ENCODE data around the gene APOD. TPM values are rescaled to one million over a fixed set of nuclear protein-coding genes. Genes with fewer than 3 reads are reported as not detected.

Gene APOD
- total and polyA plus RNA-seq, 8 donors = 33.0 to 941 (median 188) TPM

DNA sequence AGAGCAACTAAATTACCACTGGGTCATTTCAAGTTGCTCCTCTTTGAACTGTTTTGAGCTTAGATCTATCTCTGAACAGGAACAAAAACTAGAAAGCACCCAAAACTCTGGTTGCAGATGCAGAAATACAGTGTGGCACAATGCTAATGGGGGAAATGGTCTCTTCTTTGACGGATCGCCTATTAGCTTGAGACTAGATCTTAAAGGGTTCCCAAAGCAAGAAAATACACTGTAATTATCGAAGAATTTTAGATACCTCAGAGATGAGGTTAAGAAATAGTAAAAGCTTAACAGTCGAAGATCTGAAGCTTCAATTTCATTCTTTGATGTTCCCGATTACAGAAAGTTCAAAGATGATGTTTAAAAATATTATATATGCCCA, 41.4 kb downstream of the APOD start:
- peak overlapping the region in 4 of 5 donors; percentile 95 to 97 (median 96) for H3K27ac ChIP-seq
- peaks cover 15 to 79% (median 56%) of the 10 kb centered on the region in 4 donors for H3K4me1 ChIP-seq
- intact Hi-C loops (cut with DNase I; ENCODE audit: low total_unique reads) = no loop called here
- H3K36me3 ChIP-seq = no peaks in the 10 kb centered on the region
- 0 to 1% (median 0%) methylated on average over 5 of the region's 5 CpGs for WGBS, 5 donors
- H3K27me3 ChIP-seq = no peaks in the 10 kb centered on the region
- H3K4me3 ChIP-seq = peak overlapping the region; percentile 68 to 95 (median 91)
- no peak for TF ChIP-seq EP300 (IDR thresholded peaks at IDR 0.05)
- TF ChIP-seq POLR2AphosphoS5 (IDR thresholded peaks at IDR 0.05) = no peak
- TF ChIP-seq, protein P1, sequence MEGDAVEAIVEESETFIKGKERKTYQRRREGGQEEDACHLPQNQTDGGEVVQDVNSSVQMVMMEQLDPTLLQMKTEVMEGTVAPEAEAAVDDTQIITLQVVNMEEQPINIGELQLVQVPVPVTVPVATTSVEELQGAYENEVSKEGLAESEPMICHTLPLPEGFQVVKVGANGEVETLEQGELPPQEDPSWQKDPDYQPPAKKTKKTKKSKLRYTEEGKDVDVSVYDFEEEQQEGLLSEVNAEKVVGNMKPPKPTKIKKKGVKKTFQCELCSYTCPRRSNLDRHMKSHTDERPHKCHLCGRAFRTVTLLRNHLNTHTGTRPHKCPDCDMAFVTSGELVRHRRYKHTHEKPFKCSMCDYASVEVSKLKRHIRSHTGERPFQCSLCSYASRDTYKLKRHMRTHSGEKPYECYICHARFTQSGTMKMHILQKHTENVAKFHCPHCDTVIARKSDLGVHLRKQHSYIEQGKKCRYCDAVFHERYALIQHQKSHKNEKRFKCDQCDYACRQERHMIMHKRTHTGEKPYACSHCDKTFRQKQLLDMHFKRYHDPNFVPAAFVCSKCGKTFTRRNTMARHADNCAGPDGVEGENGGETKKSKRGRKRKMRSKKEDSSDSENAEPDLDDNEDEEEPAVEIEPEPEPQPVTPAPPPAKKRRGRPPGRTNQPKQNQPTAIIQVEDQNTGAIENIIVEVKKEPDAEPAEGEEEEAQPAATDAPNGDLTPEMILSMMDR (IDR thresholded peaks at IDR 0.05) = no peak
- DNase-seq = peak in 1 of 2 donors; percentile 48
- H3K9me3 ChIP-seq = no peaks in the 10 kb centered on the region

DNA sequence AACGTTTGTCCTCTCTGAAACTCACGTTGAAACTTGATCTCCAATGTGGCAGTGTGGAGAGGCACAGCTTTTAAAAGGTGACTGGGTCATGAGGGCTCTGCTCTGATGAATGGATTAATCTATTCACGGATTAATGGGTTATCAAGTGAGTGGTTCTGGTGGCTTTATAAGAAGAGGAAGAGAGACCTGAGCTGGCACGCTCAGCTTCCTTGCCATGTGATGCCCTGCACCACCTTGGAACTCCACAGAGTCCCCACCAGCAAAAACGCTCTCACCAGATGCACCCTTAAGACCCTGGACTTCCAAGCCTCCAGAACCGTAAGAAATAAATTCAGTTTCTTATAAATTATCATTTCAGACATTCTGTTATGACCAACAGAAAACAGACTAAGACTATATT, 43.2 kb downstream of the APOD start:
- intact Hi-C loops (cut with DNase I; ENCODE audit: low total_unique reads) = no loop called here
- TF ChIP-seq EP300 (IDR thresholded peaks at IDR 0.05) (no peak), POLR2AphosphoS5 (IDR thresholded peaks at IDR 0.05) (no peak), POLR2A (IDR thresholded peaks at IDR 0.05) (no peak)
- TF ChIP-seq, protein P1 (IDR thresholded peaks at IDR 0.05) = no peak
- H3K27ac ChIP-seq = no peak overlapping the region
- DNase-seq = no peak
- H3K36me3 ChIP-seq = no peaks in the 10 kb centered on the region
- H3K9me3 ChIP-seq = no peaks in the 10 kb centered on the region
- H3K4me3 ChIP-seq = peak overlapping the region in 2 of 4 donors; percentile 68 to 90
- no peaks in the 10 kb centered on the region for H3K27me3 ChIP-seq
- peaks cover 6 to 64% (median 46%) of the 10 kb centered on the region in 4 donors for H3K4me1 ChIP-seq
- WGBS, 5 donors = 30 to 48% (median 41%) methylated on average over 6 of the region's 6 CpGs

DNA sequence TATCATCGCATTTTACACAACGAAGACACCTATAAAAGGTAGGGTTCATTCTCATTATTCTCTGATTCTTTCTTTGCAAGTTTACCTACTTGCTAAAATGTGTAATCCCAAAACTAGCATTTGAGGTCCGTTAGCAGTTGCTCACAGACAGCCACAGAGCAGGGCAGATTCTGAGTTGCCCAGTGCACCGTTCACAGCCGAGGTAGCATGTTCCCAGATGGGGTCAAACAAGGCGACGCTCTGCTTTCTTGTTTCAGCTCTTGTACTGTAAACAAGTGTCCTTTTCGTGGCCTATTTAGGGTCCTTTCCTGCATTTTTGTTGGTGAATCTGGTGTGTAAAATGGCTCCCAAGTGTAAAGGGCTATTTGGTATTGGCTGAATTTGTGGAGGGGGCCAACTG, 43.7 kb downstream of the APOD start:
- intact Hi-C loops (cut with DNase I; ENCODE audit: low total_unique reads) = no loop called here
- TF ChIP-seq POLR2AphosphoS5 (IDR thresholded peaks at IDR 0.05) (no peak), POLR2A (IDR thresholded peaks at IDR 0.05) (no peak), EP300 (IDR thresholded peaks at IDR 0.05) (no peak)
- TF ChIP-seq, protein P1 (IDR thresholded peaks at IDR 0.05) = no peak
- peaks cover 6 to 63% (median 46%) of the 10 kb centered on the region in 4 donors for H3K4me1 ChIP-seq
- 67 to 76% (median 74%) methylated on average over 8 of the region's 8 CpGs for WGBS, 5 donors
- peak overlapping the region in 1 of 4 donors; percentile 90 for H3K4me3 ChIP-seq
- no peaks in the 10 kb centered on the region for H3K36me3 ChIP-seq
- H3K27ac ChIP-seq = no peak overlapping the region
- no peaks in the 10 kb centered on the region for H3K27me3 ChIP-seq
- no peak for DNase-seq
- no peaks in the 10 kb centered on the region for H3K9me3 ChIP-seq

GRCh38 chr3:195539479-195539878, 44.3 kb downstream of the APOD start:
- intact Hi-C loops (cut with DNase I; ENCODE audit: low total_unique reads) = no loop called here
- H3K36me3 ChIP-seq = peaks cover 0 to 3% (median 0%) of the 10 kb centered on the region in 4 donors
- peak overlapping the region in 1 of 4 donors; percentile 90 for H3K4me3 ChIP-seq
- H3K27me3 ChIP-seq = no peaks in the 10 kb centered on the region
- DNase-seq = no peak
- no peak overlapping the region for H3K27ac ChIP-seq
- no peak for TF ChIP-seq EP300 (IDR thresholded peaks at IDR 0.05)
- TF ChIP-seq, protein P1 (IDR thresholded peaks at IDR 0.05) = no peak
- no peak for TF ChIP-seq POLR2AphosphoS5 (IDR thresholded peaks at IDR 0.05)
- no peak for TF ChIP-seq POLR2A (IDR thresholded peaks at IDR 0.05)
- H3K9me3 ChIP-seq = no peaks in the 10 kb centered on the region
- peaks cover 6 to 65% (median 46%) of the 10 kb centered on the region in 4 donors for H3K4me1 ChIP-seq
- 80 to 88% (median 82%) methylated on average over 5 of the region's 5 CpGs for WGBS, 5 donors
